ENCODE measurements around the gene DNAAF5. TPM values are rescaled to one million over a fixed set of nuclear protein-coding genes. Genes with fewer than 3 reads are reported as not detected.

Gene DNAAF5
- total RNA-seq, 2 experiments from 2014 or later, result 31.5 to 37.2 TPM

DNA sequence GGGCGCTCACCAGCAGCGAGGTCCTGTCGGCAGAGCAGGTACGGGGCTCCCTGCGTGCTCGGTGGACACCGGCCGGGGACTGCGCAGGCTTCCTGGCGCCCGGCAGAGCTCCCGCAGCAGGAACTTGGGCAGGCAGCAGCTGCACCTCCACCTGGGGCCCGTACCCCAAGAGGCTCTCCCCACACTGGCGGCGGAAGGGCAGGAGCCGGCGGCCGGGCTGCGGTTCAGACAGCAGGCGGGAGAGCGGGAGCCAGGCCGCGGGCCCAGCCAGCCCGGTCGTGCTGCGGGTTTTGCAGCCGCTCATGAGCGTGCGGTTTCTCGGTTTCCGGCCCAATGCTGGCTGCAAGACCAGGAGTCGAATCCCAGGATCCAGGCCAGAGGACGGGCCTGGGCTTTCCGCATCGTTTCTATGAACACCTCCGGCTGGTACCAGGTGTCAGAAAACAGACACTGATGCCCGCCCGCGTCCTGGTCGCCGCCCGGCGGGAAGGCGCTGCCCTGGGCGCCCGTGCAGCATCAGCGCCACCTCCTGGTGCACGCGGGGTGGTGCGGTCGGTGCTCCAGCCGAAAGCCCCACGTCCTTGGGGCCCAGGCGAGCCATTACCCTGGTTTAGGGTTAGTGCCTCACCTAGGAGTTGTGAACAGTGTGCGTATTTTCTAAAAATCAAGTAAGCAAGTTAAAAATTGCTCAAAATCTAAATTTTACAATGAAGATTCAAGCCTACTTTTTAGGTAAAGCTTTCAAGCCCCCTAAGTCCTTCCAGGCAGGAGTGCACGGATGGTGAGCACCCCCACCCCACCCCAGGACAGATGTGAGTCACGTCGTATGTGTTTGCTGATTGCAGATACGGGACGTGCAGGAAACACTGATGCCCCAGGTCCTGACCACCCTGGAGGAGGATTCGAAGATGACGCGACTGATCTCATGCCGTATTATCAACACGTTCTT, 47.9 kb downstream of the DNAAF5 start:
- POLR2A ChIA-PET, result no interaction called here
- Mint-ChIP-seq H3K27me3 (no peaks in the 10 kb centered on the region), H3K36me3 (ENCODE audit: low read depth) (peaks cover 17% of the 10 kb centered on the region), H3K4me3 (no peak overlapping the region), H3K27ac (no peak overlapping the region), H3K9me3 (ENCODE audit: low read depth) (no peaks in the 10 kb centered on the region), H3K4me1 (no peaks in the 10 kb centered on the region)
- ATAC-seq (peak; percentile 93), DNase-seq (peak; percentile 85)
- intact Hi-C loops (cut with DNase I, micrococcal nuclease), result loop anchor here (1.0 kb wide), 2 partner anchors 442 to 452 kb away; no protein-coding TSS in a partner anchor
- CTCF ChIA-PET, result interaction anchor here (0.6 to 2.9 kb wide), 8 partner anchors 9 to 453 kb away, joined by 3 to 11 read pairs (median 4); partner anchors contain the start of gene SUN1

GRCh38 chr7:776381-776780, 49.9 kb downstream of the DNAAF5 start:
- H3K9me3 Mint-ChIP-seq (ENCODE audit: low read depth), result no peaks in the 10 kb centered on the region
- H3K36me3 Mint-ChIP-seq (ENCODE audit: low read depth), result peaks cover 18% of the 10 kb centered on the region
- intact Hi-C loops (cut with DNase I, micrococcal nuclease), result no loop called here
- no peak overlapping the region for H3K27ac Mint-ChIP-seq
- DNase-seq (no peak), ATAC-seq (no peak)
- POLR2A ChIA-PET, result no interaction called here
- H3K27me3 Mint-ChIP-seq, result no peaks in the 10 kb centered on the region
- no peak overlapping the region for H3K4me3 Mint-ChIP-seq
- CTCF ChIA-PET, result interaction anchor here (2.3 kb wide), 1 partner anchor 10 kb away, joined by 8 read pairs; no protein-coding TSS in a partner anchor
- H3K4me1 Mint-ChIP-seq, result no peaks in the 10 kb centered on the region

- intact Hi-C loops (cut with DNase I, micrococcal nuclease), result no loop called here
- DNase-seq (no peak), ATAC-seq (no peak)
- Mint-ChIP-seq H3K36me3 (ENCODE audit: low read depth) (peaks cover 24% of the 10 kb centered on the region), H3K9me3 (ENCODE audit: low read depth) (no peaks in the 10 kb centered on the region), H3K27me3 (no peaks in the 10 kb centered on the region), H3K27ac (no peak overlapping the region), H3K4me1 (no peaks in the 10 kb centered on the region), H3K4me3 (no peak overlapping the region)
- POLR2A ChIA-PET, result no interaction called here
- CTCF ChIA-PET, result interaction anchor here (0.5 to 0.7 kb wide), 2 partner anchors 36 to 312 kb away, joined by 3 read pairs; no protein-coding TSS in a partner anchor
These were observed 50.7 kb downstream of the DNAAF5 start for GRCh38 chr7:776992-777727.

DNA sequence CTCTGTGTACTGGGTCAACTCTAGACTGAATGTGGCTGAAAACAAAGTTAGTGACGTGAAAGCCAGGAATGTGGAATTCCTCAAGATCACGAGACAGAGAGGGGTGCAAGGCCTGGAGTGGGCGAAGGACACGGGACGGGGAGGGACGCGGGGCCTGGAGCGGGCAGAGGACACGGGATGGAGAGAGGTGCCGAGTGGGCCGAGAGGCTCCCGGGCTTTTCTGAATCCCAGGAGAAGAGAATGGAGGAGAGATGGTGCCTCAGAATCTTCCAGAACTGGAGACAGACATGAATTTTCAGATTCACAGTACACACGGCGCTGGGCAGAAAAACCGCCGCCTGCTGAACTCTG, 51.2 kb downstream of the DNAAF5 start:
- intact Hi-C loops (cut with DNase I, micrococcal nuclease), result no loop called here
- Mint-ChIP-seq H3K27ac (no peak overlapping the region), H3K9me3 (ENCODE audit: low read depth) (no peaks in the 10 kb centered on the region), H3K4me3 (no peak overlapping the region), H3K36me3 (ENCODE audit: low read depth) (peaks cover 27% of the 10 kb centered on the region), H3K27me3 (no peaks in the 10 kb centered on the region), H3K4me1 (no peaks in the 10 kb centered on the region)
- ATAC-seq (no peak), DNase-seq (no peak)
- ChIA-PET POLR2A (no interaction called here), CTCF (interaction anchor here (0.5 to 0.7 kb wide), 2 partner anchors 35 to 313 kb away, joined by 3 read pairs; no protein-coding TSS in a partner anchor)

DNA sequence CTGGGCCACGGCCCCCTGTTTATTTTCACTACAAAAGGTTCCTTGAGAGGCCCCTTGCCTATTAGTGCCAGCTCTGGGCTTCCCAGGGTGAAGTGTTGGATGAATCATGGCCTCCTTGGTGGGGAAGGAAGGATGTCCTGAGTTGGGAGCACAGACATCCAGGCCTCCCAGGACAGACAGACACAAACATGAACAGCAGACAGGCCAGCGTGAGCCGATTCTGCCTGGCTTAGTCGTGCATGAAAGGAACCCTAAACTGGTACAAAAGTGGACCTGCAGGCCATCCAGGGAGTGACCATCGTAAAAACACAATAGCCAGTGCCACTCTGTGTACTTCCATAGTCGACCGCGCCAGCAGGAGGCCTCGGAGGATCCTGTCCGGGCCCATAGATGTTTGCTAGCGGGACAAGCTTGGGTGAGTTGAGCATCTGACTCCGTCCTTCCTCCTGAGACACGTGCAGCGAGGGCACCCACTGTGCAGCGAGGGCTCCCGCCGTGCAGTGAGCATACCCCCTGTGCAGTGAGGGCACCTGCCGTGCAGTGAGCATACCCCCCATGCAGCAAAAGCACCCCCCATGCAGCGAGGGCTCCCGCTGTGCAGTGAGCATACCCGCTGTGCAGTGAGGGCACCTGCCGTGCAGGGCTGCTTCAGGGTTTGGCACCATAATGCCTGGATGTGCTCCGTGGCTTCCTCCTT, 51.9 kb downstream of the DNAAF5 start:
- no peak overlapping the region for H3K27ac Mint-ChIP-seq
- peaks cover 31% of the 10 kb centered on the region for H3K36me3 Mint-ChIP-seq (ENCODE audit: low read depth)
- no peaks in the 10 kb centered on the region for H3K27me3 Mint-ChIP-seq
- no peaks in the 10 kb centered on the region for H3K9me3 Mint-ChIP-seq (ENCODE audit: low read depth)
- intact Hi-C loops (cut with DNase I, micrococcal nuclease), result no loop called here
- no peaks in the 10 kb centered on the region for H3K4me1 Mint-ChIP-seq
- no peak for ATAC-seq
- no peak for DNase-seq
- H3K4me3 Mint-ChIP-seq, result no peak overlapping the region
- ChIA-PET POLR2A (no interaction called here), CTCF (interaction anchor here (0.7 kb wide), 1 partner anchor 313 kb away, joined by 3 read pairs; no protein-coding TSS in a partner anchor)

DNA sequence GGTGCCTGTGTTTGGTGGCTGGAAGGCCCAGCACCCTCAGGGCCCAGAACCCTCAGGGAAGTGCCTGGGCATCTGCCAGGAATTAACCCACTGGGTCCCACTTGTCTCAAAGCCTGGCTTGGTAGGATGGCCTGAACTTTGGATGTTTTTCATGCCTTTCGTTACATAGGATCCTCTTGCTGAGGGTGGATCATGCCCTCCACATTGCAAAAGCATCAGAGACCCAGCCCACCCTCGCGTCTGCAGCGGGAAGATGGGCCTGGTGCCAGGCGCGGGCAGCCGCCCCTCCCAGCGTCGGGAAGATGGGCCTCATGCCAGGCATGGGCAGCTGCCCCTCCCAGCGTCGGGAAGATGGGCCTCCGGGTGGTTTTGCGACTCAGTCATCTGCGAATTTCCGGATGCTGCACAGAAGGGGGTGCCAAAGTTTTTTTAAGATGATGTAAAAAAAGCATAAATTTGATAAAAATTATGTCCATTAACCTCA, 52.5 kb downstream of the DNAAF5 start:
- no peak for DNase-seq
- H3K4me3 Mint-ChIP-seq, result no peak overlapping the region
- H3K27ac Mint-ChIP-seq, result no peak overlapping the region
- intact Hi-C loops (cut with DNase I, micrococcal nuclease), result no loop called here
- H3K27me3 Mint-ChIP-seq, result no peaks in the 10 kb centered on the region
- no peaks in the 10 kb centered on the region for H3K4me1 Mint-ChIP-seq
- ChIA-PET CTCF (no interaction called here), POLR2A (no interaction called here)
- no peaks in the 10 kb centered on the region for H3K9me3 Mint-ChIP-seq (ENCODE audit: low read depth)
- ATAC-seq, result no peak
- H3K36me3 Mint-ChIP-seq (ENCODE audit: low read depth), result peaks cover 33% of the 10 kb centered on the region

- intact Hi-C loops (cut with DNase I, micrococcal nuclease), result no loop called here
- POLR2A ChIA-PET, result no interaction called here
- CTCF ChIA-PET, result no interaction called here
- Mint-ChIP-seq H3K9me3 (ENCODE audit: low read depth) (no peaks in the 10 kb centered on the region), H3K36me3 (ENCODE audit: low read depth) (peaks cover 37% of the 10 kb centered on the region), H3K27me3 (no peaks in the 10 kb centered on the region), H3K4me1 (no peaks in the 10 kb centered on the region), H3K27ac (no peak overlapping the region), H3K4me3 (no peak overlapping the region)
- DNase-seq, result no peak
- ATAC-seq, result no peak
These were observed 53.0 kb downstream of the DNAAF5 start for GRCh38 chr7:779480-779879.

DNA sequence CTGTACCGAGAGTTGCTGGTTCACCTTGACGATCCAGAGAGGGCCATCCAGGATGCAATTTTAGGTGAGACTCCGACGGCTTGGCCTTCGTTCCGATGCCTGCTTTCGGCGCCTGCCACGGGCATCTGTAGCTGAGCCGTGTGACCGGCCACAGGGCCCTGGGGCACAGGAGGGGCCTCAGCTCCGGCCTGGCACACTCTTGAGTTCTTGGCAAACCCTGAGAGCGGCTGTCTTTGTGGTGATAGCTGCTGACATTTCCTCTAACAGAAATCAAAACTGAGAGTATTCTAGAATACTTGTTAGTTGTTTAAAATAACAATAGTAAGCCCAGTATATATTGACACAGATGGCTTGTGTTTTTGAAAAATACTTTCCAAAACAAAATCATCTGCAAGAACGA, 53.6 kb downstream of the DNAAF5 start:
- no peak overlapping the region for H3K27ac Mint-ChIP-seq
- peaks cover 37% of the 10 kb centered on the region for H3K36me3 Mint-ChIP-seq (ENCODE audit: low read depth)
- DNase-seq, result no peak
- no peak overlapping the region for H3K4me3 Mint-ChIP-seq
- ChIA-PET CTCF (no interaction called here), POLR2A (no interaction called here)
- ATAC-seq, result no peak
- no peaks in the 10 kb centered on the region for H3K9me3 Mint-ChIP-seq (ENCODE audit: low read depth)
- H3K4me1 Mint-ChIP-seq, result no peaks in the 10 kb centered on the region
- no peaks in the 10 kb centered on the region for H3K27me3 Mint-ChIP-seq
- intact Hi-C loops (cut with DNase I, micrococcal nuclease), result no loop called here

DNA sequence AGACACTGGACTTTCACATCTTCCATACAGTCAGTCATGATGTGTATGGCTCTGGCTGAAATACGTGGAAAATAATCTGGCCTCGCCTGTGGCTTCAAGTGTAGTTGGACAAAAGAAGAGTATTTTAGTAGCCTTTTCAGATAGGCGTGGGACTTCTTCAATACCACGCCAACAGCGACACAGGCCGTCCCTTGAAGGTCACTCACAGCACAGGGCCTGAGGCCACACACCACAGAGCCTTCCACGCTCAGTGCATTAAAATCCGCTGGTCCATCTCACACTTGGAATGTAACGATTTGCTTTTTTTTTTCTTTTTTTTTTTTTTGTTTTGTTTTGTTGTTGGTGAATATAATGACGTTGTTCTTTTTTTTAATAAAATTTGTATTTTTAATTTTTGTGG, 54.0 kb downstream of the DNAAF5 start:
- H3K4me3 Mint-ChIP-seq, result no peak overlapping the region

GRCh38 chr7:781186-781849, 54.8 kb downstream of the DNAAF5 start:
- POLR2A ChIA-PET, result no interaction called here

More for the DNA sequence above, 54.0 kb downstream of the DNAAF5 start:
- no peak for DNase-seq
- no peak for ATAC-seq
- Mint-ChIP-seq H3K9me3 (ENCODE audit: low read depth) (no peaks in the 10 kb centered on the region), H3K4me1 (no peaks in the 10 kb centered on the region), H3K27ac (no peak overlapping the region), H3K27me3 (no peaks in the 10 kb centered on the region), H3K36me3 (ENCODE audit: low read depth) (peaks cover 34% of the 10 kb centered on the region)
- CTCF ChIA-PET, result no interaction called here
- POLR2A ChIA-PET, result no interaction called here
- intact Hi-C loops (cut with DNase I, micrococcal nuclease), result no loop called here

GRCh38 chr7:781936-782529, 55.5 kb downstream of the DNAAF5 start:
- no peak for ATAC-seq
- Mint-ChIP-seq H3K27me3 (no peaks in the 10 kb centered on the region), H3K4me3 (no peak overlapping the region), H3K4me1 (no peaks in the 10 kb centered on the region), H3K27ac (no peak overlapping the region), H3K9me3 (ENCODE audit: low read depth) (no peaks in the 10 kb centered on the region), H3K36me3 (ENCODE audit: low read depth) (peaks cover 33% of the 10 kb centered on the region)
- intact Hi-C loops (cut with DNase I, micrococcal nuclease), result no loop called here
- DNase-seq, result no peak
- ChIA-PET CTCF (no interaction called here), POLR2A (no interaction called here)

More at GRCh38 chr7:781186-781849, 54.8 kb downstream of the DNAAF5 start:
- no peak overlapping the region for H3K4me3 Mint-ChIP-seq
- H3K27ac Mint-ChIP-seq, result no peak overlapping the region
- no peaks in the 10 kb centered on the region for H3K27me3 Mint-ChIP-seq
- DNase-seq (no peak), ATAC-seq (no peak)
- intact Hi-C loops (cut with DNase I, micrococcal nuclease), result no loop called here
- CTCF ChIA-PET, result no interaction called here
- no peaks in the 10 kb centered on the region for H3K4me1 Mint-ChIP-seq
- H3K9me3 Mint-ChIP-seq (ENCODE audit: low read depth), result no peaks in the 10 kb centered on the region
- peaks cover 33% of the 10 kb centered on the region for H3K36me3 Mint-ChIP-seq (ENCODE audit: low read depth)

All from activated CD4-positive, alpha-beta T cell treated with anti-CD3 and anti-CD28 coated beads for 36 hours (primary cell).